ENCODE results near the gene PLD2. TPM values are rescaled to one million over a fixed set of nuclear protein-coding genes. Genes with fewer than 3 reads are reported as not detected.

PLD2 gene
- total and polyA plus RNA-seq, 9 of the 15 experiments (the other 6 are each of a cell fraction or from before 2014, with no cell fraction given): 0.20 to 7.5 (median 3.3) TPM

DNA sequence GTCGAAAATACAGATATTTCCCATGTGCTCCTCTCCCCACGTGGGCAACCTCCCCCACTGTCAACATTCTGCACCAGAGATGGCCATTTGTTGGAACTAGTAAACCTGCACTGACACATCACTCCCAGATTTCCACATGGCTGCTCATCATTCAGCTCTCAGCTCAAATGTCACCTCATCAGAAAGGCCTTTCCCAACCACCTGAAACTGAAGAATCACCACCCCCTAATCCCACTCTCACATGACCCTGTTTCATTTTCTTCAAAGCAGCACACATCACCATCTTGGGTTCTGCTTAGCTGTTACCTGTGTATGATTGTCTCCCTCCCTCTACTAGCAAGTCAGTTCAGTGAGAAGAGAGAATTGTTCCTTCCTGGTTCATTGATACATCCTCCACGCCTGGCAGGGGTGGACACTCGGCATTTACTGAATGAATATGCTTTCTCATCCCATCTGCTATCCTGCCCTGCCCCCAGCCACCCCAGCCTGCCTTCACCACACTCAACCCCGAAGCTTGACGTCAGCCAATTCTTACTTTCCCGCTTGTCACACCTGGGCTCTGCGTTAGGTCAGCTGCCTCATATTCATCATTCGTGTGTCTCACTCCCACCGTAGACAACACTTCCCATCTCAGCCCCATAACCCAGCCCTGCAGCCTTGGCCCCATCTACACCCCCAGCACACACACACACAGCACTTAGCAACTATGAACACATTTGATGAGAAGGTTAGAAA lies 6.3 kb upstream of the PLD2 start:
- POLR2A ChIA-PET: interaction anchor here (0.7 kb wide), 1 partner anchor 27 kb away, joined by 4 read pairs; no protein-coding TSS in a partner anchor
- BruUV-seq (replicated peaks): no TSS peak
- FAIRE-seq: no peak

More for the DNA sequence above, 6.3 kb upstream of the PLD2 start:
- peaks cover 15% of the 10 kb centered on the region for H3K79me2 ChIP-seq (ENCODE audit: control insufficient read depth, insufficient read depth, low read length)
- no peak overlapping the region for H3K4me3 ChIP-seq
- H3K4me2 ChIP-seq (ENCODE audit: insufficient read depth, low read length): no peak overlapping the region
- WGBS (ENCODE audit: insufficient coverage, low coverage, missing lambda C conversion rate): 36% methylated on average over 9 of the region's 10 CpGs
- TF ChIP-seq, protein P1, sequence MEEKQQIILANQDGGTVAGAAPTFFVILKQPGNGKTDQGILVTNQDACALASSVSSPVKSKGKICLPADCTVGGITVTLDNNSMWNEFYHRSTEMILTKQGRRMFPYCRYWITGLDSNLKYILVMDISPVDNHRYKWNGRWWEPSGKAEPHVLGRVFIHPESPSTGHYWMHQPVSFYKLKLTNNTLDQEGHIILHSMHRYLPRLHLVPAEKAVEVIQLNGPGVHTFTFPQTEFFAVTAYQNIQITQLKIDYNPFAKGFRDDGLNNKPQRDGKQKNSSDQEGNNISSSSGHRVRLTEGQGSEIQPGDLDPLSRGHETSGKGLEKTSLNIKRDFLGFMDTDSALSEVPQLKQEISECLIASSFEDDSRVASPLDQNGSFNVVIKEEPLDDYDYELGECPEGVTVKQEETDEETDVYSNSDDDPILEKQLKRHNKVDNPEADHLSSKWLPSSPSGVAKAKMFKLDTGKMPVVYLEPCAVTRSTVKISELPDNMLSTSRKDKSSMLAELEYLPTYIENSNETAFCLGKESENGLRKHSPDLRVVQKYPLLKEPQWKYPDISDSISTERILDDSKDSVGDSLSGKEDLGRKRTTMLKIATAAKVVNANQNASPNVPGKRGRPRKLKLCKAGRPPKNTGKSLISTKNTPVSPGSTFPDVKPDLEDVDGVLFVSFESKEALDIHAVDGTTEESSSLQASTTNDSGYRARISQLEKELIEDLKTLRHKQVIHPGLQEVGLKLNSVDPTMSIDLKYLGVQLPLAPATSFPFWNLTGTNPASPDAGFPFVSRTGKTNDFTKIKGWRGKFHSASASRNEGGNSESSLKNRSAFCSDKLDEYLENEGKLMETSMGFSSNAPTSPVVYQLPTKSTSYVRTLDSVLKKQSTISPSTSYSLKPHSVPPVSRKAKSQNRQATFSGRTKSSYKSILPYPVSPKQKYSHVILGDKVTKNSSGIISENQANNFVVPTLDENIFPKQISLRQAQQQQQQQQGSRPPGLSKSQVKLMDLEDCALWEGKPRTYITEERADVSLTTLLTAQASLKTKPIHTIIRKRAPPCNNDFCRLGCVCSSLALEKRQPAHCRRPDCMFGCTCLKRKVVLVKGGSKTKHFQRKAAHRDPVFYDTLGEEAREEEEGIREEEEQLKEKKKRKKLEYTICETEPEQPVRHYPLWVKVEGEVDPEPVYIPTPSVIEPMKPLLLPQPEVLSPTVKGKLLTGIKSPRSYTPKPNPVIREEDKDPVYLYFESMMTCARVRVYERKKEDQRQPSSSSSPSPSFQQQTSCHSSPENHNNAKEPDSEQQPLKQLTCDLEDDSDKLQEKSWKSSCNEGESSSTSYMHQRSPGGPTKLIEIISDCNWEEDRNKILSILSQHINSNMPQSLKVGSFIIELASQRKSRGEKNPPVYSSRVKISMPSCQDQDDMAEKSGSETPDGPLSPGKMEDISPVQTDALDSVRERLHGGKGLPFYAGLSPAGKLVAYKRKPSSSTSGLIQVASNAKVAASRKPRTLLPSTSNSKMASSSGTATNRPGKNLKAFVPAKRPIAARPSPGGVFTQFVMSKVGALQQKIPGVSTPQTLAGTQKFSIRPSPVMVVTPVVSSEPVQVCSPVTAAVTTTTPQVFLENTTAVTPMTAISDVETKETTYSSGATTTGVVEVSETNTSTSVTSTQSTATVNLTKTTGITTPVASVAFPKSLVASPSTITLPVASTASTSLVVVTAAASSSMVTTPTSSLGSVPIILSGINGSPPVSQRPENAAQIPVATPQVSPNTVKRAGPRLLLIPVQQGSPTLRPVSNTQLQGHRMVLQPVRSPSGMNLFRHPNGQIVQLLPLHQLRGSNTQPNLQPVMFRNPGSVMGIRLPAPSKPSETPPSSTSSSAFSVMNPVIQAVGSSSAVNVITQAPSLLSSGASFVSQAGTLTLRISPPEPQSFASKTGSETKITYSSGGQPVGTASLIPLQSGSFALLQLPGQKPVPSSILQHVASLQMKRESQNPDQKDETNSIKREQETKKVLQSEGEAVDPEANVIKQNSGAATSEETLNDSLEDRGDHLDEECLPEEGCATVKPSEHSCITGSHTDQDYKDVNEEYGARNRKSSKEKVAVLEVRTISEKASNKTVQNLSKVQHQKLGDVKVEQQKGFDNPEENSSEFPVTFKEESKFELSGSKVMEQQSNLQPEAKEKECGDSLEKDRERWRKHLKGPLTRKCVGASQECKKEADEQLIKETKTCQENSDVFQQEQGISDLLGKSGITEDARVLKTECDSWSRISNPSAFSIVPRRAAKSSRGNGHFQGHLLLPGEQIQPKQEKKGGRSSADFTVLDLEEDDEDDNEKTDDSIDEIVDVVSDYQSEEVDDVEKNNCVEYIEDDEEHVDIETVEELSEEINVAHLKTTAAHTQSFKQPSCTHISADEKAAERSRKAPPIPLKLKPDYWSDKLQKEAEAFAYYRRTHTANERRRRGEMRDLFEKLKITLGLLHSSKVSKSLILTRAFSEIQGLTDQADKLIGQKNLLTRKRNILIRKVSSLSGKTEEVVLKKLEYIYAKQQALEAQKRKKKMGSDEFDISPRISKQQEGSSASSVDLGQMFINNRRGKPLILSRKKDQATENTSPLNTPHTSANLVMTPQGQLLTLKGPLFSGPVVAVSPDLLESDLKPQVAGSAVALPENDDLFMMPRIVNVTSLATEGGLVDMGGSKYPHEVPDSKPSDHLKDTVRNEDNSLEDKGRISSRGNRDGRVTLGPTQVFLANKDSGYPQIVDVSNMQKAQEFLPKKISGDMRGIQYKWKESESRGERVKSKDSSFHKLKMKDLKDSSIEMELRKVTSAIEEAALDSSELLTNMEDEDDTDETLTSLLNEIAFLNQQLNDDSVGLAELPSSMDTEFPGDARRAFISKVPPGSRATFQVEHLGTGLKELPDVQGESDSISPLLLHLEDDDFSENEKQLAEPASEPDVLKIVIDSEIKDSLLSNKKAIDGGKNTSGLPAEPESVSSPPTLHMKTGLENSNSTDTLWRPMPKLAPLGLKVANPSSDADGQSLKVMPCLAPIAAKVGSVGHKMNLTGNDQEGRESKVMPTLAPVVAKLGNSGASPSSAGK (IDR thresholded peaks at IDR 0.05): no peak
- TF ChIP-seq, protein P2, sequence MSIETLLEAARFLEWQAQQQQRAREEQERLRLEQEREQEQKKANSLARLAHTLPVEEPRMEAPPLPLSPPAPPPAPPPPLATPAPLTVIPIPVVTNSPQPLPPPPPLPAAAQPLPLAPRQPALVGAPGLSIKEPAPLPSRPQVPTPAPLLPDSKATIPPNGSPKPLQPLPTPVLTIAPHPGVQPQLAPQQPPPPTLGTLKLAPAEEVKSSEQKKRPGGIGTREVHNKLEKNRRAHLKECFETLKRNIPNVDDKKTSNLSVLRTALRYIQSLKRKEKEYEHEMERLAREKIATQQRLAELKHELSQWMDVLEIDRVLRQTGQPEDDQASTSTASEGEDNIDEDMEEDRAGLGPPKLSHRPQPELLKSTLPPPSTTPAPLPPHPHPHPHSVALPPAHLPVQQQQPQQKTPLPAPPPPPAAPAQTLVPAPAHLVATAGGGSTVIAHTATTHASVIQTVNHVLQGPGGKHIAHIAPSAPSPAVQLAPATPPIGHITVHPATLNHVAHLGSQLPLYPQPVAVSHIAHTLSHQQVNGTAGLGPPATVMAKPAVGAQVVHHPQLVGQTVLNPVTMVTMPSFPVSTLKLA (conservative IDR thresholded peaks at IDR 0.05): peak in 1 of 2 experiments; percentile 25; a peak in 1 of 4 replicates
- H3K27me3 ChIP-seq (ENCODE audit: control insufficient read depth in 2 of 2, insufficient read depth in 2 of 2, low read length in 2 of 2): no peaks in the 10 kb centered on the region
- H3K9ac ChIP-seq (ENCODE audit: insufficient read depth in 1 of 2, low read depth in 2 of 2, low read length in 2 of 2): no peak overlapping the region
- H3K9me3 ChIP-seq (replicated peaks; ENCODE audit: control insufficient read depth, insufficient read depth, low read depth, low read length): no peaks in the 10 kb centered on the region
- H3K4me1 ChIP-seq (replicated peaks in 1 of 2; ENCODE audit: control insufficient read depth in 2 of 2, insufficient read depth in 2 of 2, low read length in 2 of 2): peaks cover 0 to 5% of the 10 kb centered on the region in 2 experiments; a peak in 2 of 5 replicates
- ATAC-seq: no peak
- intact Hi-C loops (cut with micrococcal nuclease) (no loop called here), in situ Hi-C loops (cut with MboI) (loop anchor here (5.0 kb wide), 1 partner anchor 82 kb away; no protein-coding TSS in a partner anchor)
- no peaks in the 10 kb centered on the region for H4K20me1 ChIP-seq (replicated peaks; ENCODE audit: control insufficient read depth, insufficient read depth, low read length)
- no peaks in the 10 kb centered on the region for H3K9me1 ChIP-seq (ENCODE audit: control insufficient read depth, insufficient read depth, low read length)
- CTCF ChIA-PET (ENCODE audit: low intra/inter-chr PET ratio): no interaction called here
- H2AFZ ChIP-seq (ENCODE audit: low read depth, low read length): no peak overlapping the region
- H3K27ac ChIP-seq (ENCODE audit: extremely low read depth, low read depth, low read length): no peak overlapping the region
- H3K36me3 ChIP-seq (ENCODE audit: control insufficient read depth, insufficient read depth, low read length): peaks cover 19% of the 10 kb centered on the region; the same call in 2 of the 3 replicates
- peak in 1 of 4 experiments; percentile 10 for DNase-seq (ENCODE audit: extremely low read depth in 1 of 4, low spot score in 3 of 4)
